22Rv1 (cell line): ENCODE data around the gene SLC7A14.

Experiments
- H3K27ac ChIP-seq: fragments of 450-650 bp; 2 replicates; pipeline ENCODE4 v1.5.1; 2017
- CTCF ChIP-seq: fragments of 450-650 bp; IDR thresholded peaks from 2 replicates; pipeline ENCODE4 v1.5.1; 2017; ENCODE audit warnings: mild to moderate bottlenecking
- ZFX ChIP-seq: fragments of 450-650 bp; IDR thresholded peaks from 2 replicates; pipeline ENCODE4 v1.6.1; 2017; ENCODE audit warnings: antibody characterized with exemption, borderline replicate concordance

Gene SLC7A14

GRCh38 chr3:170442947-170443346, 142.9 kb downstream of the SLC7A14 start:
- no peak overlapping the region for H3K27ac ChIP-seq
- TF ChIP-seq ZFX (no peak), CTCF (no peak)

DNA sequence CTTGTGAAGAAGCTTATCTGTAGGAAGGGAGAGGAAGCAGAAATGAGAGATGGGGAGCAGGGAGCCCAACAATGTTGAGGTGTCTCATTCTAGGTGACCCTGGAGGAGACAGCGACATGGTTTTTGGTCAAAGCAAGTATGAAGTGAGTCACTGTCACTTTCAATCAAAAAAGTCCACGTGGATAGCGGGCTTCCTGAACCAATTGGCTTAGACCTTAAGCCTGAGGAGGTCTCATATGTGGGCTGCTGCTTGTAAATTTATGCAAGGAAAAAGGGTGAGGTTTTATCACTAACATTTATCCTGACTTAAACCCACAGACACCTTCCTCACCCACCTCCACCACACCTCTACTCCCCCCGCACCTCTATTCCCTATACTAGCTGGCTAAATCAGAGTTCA, 144.5 kb downstream of the SLC7A14 start:
- TF ChIP-seq ZFX, result no peak
- TF ChIP-seq CTCF, result no peak
- H3K27ac ChIP-seq, result no peak overlapping the region

GRCh38 chr3:170440344-170440743, 145.5 kb downstream of the SLC7A14 start:
- H3K27ac ChIP-seq, result no peak overlapping the region
- no peak for TF ChIP-seq CTCF
- TF ChIP-seq ZFX, result no peak

DNA sequence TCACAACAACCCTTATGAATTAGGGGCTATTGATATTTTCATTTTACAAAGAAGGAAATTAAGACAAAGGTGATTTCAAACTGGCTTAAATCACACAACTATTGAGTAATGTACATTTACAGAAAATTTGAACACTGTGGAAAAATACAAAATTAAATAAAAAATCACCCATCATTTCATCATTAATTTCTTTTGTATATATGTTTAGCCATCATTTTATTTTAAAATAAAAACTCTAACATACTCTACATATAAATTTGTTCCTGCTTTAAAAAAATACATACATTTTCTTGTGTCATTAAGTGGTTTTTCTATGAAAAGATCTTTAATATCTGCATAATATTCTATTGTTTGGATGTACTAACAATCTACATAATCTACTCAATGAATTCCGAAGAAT, 147.0 kb downstream of the SLC7A14 start:
- no peak overlapping the region for H3K27ac ChIP-seq
- TF ChIP-seq CTCF (no peak), ZFX (no peak)

DNA sequence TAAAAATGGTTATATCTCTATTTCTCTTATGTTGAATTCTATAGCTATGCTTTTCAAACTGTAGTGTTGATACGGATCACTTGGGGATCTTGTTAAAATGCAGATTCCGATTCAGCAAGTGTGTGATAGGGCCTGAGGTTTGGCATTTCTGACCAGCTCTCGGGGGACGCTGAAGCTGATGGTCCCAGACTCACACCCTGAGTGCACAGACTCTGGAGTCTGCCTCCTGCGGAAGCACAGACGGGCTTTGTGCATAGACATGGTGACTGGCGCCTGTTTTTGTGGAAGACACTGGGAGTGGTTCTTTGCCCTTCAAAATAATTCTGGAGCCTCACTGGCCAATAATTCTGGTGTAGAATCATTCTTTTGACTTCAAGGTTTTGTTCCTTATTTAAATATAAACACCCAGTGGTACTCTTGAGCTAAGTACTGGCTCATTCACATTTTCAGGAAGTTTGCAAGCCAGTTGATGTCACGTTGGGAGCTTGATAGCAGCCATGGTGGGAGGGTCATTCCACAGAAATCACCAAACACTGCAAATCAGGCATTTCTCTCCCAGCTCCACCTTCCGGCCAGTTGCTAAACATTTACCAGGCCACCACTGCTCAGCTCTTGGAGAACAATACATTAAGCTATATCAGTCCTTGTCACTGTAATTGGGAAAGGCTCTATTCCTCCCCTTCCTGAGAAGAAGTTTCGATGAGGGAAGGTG, 148.0 kb downstream of the SLC7A14 start:
- H3K27ac ChIP-seq, result no peak overlapping the region
- TF ChIP-seq CTCF (no peak), ZFX (no peak)

GRCh38 chr3:170437176-170437575, 148.7 kb downstream of the SLC7A14 start:
- no peak overlapping the region for H3K27ac ChIP-seq
- TF ChIP-seq ZFX (no peak), CTCF (no peak)

- TF ChIP-seq ZFX (no peak), CTCF (no peak)
- H3K27ac ChIP-seq, result no peak overlapping the region
These were observed 149.2 kb downstream of the SLC7A14 start for GRCh38 chr3:170436697-170437096.
